HG03108 (cell line): ENCODE measurements around the gene RABL2B.

ENCODE experiments used
- ATAC-seq: cut with Tn5 transposase; IDR thresholded peaks from one replicate; pipeline ENCODE4 v1.9.1; 2021; ENCODE audit warnings: moderate library complexity; ENCODE audit not compliant: unreplicated experiment

The RABL2B gene

GRCh38 chr22:50723991-50724390 lies 59.4 kb downstream of the RABL2B start:
- no peak for ATAC-seq

GRCh38 chr22:50722716-50723428 lies 60.6 kb downstream of the RABL2B start:
- ATAC-seq: no peak

GRCh38 chr22:50722048-50722701 lies 61.3 kb downstream of the RABL2B start:
- no peak for ATAC-seq

GRCh38 chr22:50721257-50721844 lies 62.1 kb downstream of the RABL2B start:
- no peak for ATAC-seq

DNA sequence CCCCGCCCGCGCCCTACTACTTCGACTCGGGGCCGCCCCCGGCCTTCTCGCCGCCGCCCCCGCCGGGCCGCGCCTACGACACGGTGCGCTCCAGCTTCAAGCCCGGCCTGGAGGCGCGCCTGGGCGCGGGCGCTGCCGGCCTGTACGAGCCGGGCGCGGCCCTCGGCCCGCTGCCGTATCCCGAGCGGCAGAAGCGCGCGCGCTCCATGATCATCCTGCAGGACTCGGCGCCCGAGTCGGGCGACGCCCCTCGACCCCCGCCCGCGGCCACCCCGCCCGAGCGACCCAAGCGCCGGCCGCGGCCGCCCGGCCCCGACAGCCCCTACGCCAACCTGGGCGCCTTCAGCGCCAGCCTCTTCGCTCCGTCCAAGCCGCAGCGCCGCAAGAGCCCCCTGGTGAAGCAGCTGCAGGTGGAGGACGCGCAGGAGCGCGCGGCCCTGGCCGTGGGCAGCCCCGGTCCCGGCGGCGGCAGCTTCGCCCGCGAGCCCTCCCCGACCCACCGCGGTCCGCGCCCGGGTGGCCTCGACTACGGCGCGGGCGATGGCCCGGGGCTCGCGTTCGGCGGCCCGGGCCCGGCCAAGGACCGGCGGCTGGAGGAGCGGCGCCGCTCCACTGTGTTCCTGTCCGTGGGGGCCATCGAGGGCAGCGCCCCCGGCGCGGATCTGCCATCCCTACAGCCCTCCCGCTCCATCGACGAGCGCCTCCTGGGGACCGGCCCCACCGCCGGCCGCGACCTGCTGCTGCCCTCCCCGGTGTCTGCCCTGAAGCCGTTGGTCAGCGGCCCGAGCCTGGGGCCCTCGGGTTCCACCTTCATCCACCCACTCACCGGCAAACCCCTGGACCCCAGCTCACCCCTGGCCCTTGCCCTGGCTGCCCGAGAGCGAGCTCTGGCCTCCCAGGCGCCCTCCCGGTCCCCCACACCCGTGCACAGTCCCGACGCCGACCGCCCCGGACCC lies 62.9 kb downstream of the RABL2B start:
- no peak for ATAC-seq

DNA sequence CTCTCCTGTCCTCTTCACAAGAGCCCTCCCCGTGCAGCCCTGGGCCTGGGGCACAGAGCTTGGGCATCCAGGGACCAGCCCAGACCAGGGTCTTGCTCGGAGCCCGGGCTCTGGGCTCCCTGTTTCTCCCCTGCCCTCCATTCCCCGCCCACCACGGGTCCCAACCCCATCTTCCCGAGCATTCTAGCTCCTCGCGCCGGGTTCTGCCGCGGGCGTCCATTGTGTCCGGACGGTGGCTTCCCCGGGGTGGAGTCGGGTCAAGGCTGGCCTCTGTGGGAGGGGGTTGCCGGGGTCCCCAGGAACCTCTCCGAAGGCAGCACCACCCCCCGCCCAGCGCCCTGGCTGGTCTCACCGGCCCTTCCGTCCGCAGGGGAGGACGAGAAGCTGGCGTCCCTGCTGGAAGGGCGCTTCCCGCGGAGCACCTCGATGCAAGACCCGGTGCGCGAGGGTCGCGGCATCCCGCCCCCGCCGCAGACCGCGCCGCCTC lies 63.6 kb downstream of the RABL2B start:
- no peak for ATAC-seq

DNA sequence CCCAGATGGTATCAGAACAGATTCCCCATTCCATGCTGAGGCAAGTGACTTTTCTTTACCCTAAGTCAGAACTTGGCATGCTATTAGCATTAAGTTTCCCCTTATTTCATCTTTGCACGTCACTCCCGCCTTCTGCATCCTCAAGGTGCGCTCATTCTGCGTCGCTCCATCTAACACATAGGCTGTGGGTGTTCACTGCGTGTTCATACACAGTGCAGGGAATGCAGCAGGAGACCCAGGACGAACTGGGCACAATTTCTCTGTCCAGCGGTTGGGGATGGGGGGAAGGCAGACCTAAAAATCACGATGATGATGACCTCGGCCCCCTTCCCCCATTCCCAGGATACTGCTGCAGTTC lies 65.1 kb downstream of the RABL2B start:
- ATAC-seq: no peak

GRCh38 chr22:50717709-50718351 lies 65.6 kb downstream of the RABL2B start:
- no peak for ATAC-seq
